GM18502 (cell line): Measurements from ENCODE around the gene UQCC3.
A peak's percentile ranks its signal among the peaks of the same experiment; 100 is the strongest.
"Not testable (repeated sequence)": the region's sequence is repeated elsewhere in the genome, so short reads cannot be mapped to it uniquely, and the experiment has no call there.

ENCODE experiments used
- ATAC-seq: cut with Tn5 transposase; IDR thresholded peaks from one replicate; pipeline ENCODE4 v1.9.1; 2021; ENCODE audit warnings: mild to moderate bottlenecking; ENCODE audit not compliant: unreplicated experiment, poor library complexity

Gene UQCC3

GRCh38 chr11:62665075-62665598, 6.3 kb upstream of the UQCC3 start, which contains the start of the genes C11orf98 and CSKMT:
Gene C11orf98, minus strand, starts transcription at chr11:62665210. Its CDS starts 41 bp downstream, at chr11:62665169.
Gene CSKMT, plus strand, starts transcription at chr11:62665312. Its CDS starts 568 bp downstream, at chr11:62665880.
- peak; percentile 78 for ATAC-seq

DNA sequence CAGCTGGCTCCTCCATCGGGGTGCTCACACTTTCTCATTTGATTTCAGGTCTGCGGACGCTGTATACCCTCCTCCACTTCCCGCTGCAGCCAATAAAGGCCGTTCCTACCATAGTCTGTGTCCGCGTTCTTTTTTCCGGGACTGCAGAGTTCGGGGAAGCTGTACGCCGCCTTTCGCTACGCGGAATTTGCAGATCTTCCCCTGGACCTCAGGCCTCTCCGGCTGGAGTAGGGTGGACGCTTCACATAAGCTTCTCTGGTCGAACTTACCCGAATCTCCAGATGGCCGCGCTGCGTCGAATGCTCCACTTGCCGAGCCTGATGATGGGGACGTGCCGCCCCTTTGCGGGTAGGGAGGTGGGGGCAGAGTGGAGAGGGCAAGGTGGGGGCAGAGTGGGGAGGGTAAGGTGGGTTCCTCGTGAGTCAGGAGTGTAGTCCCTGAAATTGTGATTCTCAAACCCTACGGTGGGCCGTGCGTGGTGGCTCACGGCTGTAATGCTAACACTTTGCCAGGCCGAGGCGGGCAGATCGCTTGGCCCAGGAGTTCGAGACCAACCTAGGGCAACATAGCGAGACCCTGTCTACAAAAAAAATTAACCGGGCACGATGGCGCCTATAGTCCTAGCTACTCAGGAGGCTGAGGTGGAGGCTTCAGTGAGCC, 5.7 kb upstream of the UQCC3 start:
- peak; percentile 9 for ATAC-seq

- no peak for ATAC-seq
Observed at GRCh38 chr11:62666259-62666926, 5.1 kb upstream of the UQCC3 start.

DNA sequence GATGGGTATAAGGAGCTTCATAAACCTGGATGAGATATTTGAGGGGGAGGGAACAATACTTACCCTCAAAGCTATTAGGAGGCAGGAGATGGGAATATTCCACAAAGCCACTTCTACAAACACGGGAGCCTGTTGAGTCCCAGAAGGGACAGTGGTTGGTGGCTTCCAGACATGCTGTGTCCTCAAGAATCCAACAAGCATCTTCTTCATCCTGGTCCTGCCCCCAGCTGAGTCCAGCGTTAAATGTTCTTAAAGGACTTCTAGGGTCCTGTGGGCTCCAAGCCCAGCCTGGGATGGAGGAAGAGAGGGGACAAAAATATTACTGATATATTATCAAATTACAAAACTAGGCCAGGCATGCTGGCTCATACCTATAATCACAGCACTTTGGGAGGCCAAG, 4.0 kb upstream of the UQCC3 start:
- no peak for ATAC-seq

GRCh38 chr11:62669420-62670161, 1.9 kb upstream of the UQCC3 start:
- no peak for ATAC-seq

DNA sequence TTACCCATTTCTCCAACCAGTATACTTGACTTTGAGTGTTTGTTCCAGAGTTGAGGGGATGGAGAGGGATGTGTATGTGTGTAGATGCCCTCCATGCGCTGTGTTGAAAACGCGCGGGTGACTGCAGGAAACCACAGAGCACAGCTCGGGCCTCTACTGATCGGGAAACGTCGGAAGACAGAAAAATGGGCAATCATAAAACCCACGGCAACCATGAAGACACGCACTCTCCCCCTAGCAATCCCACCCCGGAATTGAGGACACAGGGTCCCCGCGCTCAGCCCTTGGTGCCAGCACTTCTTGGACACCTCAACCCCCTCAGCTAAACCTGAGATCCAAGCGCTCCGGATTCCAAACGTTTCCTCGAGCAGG, 251 bp upstream of the UQCC3 start:
- ATAC-seq, result peak; percentile 21

DNA sequence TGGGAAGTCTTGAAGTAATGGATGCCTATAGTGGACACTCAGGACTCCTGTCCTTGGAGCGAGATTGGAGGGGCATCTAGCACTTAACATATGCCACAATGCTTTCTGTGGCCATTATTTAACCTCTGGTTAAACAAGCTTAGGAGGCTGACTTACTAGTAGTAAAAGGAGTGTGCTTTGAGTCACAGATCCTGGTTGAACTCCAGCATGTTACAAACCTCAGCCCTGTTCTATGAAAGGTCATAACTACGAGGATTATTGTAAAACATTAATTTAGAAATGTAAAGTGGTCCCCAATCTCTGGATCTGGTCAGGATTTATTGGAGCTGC, 1.7 kb downstream of the UQCC3 start:
- no peak for ATAC-seq

- not testable (repeated sequence) for ATAC-seq
Observed at GRCh38 chr11:62675415-62675814, 3.9 kb downstream of the UQCC3 start.

DNA sequence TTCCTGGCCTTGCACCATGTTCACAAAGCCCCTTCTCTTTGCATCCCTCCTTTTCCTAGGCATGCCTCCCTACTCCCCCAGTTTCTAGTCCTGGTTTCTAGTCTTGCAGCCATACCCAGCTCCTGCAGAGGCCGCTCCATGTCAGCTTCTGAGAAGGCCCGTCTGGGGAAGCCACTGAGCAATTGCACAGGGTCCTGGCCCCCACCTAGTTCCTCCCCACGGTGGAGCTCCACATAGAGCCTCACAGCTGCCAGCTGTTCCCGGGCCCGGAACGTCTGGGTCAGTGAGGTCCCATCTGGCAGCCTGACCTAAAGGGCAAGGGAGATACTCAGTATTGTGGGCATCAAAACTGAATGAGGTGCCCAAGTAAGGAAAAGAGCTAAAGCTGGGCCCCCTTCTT, 5.2 kb downstream of the UQCC3 start:
- ATAC-seq, result no peak

- ATAC-seq, result no peak
Observed at GRCh38 chr11:62677156-62677555, 5.7 kb downstream of the UQCC3 start.

DNA sequence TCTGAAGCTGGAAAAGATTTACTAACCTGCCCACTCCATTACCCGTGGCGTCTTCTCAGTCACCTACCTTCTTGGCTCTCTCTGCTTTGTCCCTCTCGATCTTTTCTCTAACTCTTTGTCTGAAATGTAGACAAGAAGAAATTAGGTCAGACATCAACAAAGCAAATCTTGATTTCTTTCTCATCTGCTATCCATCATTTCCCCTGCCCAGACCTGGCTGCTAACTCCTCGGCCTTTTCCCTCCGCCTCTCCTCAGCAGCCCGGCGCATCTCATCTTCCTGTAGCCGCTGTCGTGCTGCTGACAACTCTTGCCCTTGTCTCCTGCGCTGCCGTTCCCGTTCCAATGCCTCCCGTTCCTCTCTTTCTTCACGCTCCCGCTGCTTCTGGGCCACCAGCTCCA, 6.2 kb downstream of the UQCC3 start:
- ATAC-seq, result no peak

DNA sequence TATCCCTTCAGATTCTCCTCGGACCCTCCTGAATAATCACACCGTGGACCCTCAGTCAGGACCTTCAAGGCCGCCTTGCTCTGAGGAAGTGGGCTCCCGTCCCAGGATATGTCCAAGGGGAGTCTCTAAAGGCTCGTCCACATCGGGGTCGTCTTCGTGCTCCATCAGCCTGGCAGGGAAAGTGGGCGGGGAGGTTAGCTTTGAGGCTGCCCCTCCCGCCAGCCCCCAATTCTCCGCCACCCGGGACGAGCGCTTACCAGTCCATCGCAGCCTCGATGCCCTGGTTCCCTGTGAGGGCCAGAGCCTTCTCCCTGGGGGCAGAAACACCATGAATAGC, 6.9 kb downstream of the UQCC3 start:
- no peak for ATAC-seq

- ATAC-seq, result peak; percentile 70
Observed at GRCh38 chr11:62678770-62679696, 7.6 kb downstream of the UQCC3 start, which contains the start of gene UBXN1. Gene UBXN1, minus strand, starts transcription at chr11:62679073. Its CDS starts 150 bp downstream, at chr11:62678923.

DNA sequence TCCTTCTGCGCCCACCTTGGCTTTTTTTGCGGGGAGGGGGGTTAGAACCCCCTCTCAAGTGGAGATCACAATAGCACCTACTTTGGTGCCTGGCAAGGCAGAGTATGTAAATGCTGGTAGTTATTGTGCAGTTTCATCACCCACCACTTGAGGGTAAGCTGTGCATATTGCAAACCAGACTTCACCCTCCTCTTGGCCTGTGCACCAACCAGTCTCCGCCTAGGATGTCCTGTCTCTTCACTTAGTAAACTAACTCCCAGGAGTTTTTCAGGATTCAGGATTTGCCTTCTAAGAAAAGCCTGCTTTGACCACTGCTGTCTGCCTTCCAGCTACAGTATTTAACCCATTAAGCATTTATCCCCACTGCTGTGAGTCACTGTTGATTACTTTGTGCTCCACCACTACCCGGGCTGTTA, 9.4 kb downstream of the UQCC3 start:
- peak; percentile 70 for ATAC-seq

GRCh38 chr11:62682518-62682917, 11.0 kb downstream of the UQCC3 start:
- ATAC-seq, result no peak

DNA sequence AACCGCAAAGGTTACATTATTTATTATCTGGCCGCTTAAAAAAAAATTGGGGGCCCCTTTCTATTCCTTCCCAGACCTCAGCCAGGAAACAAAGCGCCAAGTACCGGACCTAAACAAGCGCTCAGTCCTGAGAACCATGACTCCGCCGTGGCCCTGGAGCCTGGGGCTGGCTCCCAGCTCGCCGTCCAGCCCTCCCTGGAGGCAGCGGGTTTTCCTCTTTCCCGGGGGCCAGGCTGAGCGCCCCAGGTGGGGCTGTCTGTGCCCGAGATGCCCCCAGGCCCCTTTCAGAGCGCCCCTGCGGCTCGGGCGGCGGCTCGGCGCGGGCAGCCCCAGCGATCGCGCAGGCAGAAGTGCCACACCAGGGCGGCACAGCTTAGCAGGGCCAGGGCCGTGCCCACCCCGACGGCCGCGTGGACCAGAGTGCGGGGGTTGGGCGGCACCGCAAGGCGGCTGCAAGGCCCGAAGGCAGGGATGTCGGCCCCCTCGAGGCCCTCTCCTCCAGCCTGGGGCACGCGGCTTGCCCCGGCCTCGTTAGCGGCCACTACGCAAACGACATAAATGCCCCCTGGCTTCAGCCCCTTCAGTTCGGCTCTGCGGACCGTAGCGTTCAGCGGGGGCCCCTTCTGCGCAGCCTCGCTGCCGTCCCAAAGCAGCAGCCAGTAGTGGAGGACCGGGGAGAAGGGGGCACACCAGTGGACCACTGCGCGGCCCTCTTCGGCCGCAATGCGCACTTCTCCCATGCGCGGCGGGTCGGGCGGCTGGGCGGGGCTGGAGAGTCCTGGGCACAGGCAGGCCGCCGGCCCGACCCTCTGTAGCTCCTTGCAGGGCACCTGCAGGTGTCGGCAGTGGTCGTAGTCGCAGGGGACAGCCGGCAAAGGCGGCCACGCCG, 16.3 kb downstream of the UQCC3 start:
- ATAC-seq, result no peak

- no peak for ATAC-seq
Observed at GRCh38 chr11:62688491-62688890, 17.0 kb downstream of the UQCC3 start.

DNA sequence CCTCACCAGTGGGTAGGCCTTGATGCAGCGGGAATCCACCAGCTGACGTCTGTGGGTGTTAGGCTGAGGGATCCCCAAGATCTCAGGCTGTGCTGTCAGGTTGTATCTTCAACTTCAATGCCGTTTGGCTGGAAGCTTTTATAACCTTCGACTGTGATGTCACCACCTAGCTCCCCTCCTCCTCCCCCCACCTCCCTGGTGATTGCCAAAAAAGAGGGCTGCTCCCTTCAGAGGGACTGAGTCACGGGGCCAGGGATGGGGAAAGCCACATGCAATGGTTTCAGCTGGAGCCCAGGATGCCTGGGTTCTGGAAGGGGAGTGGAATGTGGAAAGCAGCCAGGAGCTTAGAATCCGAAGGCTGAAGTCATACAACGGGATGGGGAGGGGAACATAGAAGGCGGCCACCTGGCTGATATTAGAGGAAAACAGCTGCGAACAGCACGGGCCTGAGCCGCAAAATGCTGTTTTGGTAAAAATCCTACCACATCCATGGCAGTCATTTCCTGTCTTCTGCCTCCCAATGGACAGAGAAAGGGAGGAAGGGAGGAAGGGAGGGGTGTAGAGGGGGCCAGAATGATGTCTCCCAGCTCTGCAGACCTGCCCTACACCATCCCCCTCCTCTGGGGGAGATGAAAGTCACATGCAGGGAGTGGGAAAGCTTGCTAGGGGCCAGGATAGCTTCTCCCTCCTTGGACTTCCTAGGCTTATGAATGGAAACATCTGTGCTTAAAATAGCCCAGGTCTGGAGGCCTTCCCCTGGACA, 18.1 kb downstream of the UQCC3 start, which contains the start of gene LRRN4CL:
Gene LRRN4CL (minus strand): TSS at position 110 of the 763 bp plus-strand sequence. CDS start 1,022 bp downstream, outside the sequence.
- ATAC-seq, result no peak
